WERI-Rb-1 (cell line): ENCODE measurements around the gene UBN2.

Experiments used
- DNase-seq: peaks from one replicate; pipeline ENCODE4 v3.0.0-alpha.2; 2020
- H3K27ac ChIP-seq: fragments of 250-450 bp; sonication (Bioruptor Pico); 2 replicates; pipeline ENCODE4 v1.5.1; 2020; ENCODE audit warnings: mild to moderate bottlenecking, moderate library complexity
- H3K27me3 ChIP-seq: fragments of 250-450 bp; sonication (Bioruptor Pico); 2 replicates; pipeline ENCODE4 v1.5.1; 2021; ENCODE audit warnings: mild to moderate bottlenecking, low read depth, moderate library complexity; ENCODE audit not compliant: insufficient read depth, severe bottlenecking
- H3K36me3 ChIP-seq: fragments of 250-450 bp; sonication (Bioruptor Pico); 2 replicates; pipeline ENCODE4 v1.5.1; 2020; ENCODE audit warnings: mild to moderate bottlenecking, moderate library complexity
- H3K4me3 ChIP-seq: 2 replicates; pipeline ENCODE4 v1.5.1; 2011; ENCODE audit warnings: low read depth, mild to moderate bottlenecking, control low read depth, low read length
- H3K9me3 ChIP-seq: fragments of 250-450 bp; sonication (Bioruptor Pico); 2 replicates; pipeline ENCODE4 v1.5.1; 2021; ENCODE audit warnings: mild to moderate bottlenecking, moderate library complexity; ENCODE audit not compliant: severe bottlenecking
- TF ChIP-seq, protein P1 (sequence below): IDR thresholded peaks from 2 replicates; pipeline ENCODE4 v1.5.1; 2011; ENCODE audit warnings: low read depth, mild to moderate bottlenecking, control low read depth, inconsistent platforms, low read length

UBN2 gene

DNA sequence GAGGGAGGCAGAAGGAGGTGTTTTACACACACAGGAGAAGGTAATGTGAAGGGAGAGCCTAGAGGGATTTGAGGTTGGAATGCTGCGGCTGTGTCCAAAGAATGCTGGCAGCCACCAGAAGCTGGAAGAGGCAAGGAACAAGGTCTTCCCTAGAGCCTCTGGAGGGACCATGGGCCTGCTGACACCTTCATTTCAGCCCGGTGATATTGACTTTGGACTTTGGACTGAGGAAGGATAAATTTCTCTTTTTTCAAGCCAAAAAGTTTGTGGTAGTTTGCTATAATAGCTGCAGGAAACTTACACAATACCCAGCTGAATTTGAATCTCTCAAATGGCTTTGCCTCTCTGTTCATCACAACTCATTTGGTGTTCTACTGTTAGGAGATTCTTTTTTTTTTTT is 34.6 kb downstream of the UBN2 start:
- no peak for DNase-seq
- H3K9me3 ChIP-seq, result no peaks in the 10 kb centered on the region
- H3K27ac ChIP-seq, result no peak overlapping the region
- no peaks in the 10 kb centered on the region for H3K27me3 ChIP-seq
- peaks cover 54% of the 10 kb centered on the region for H3K36me3 ChIP-seq
- H3K4me3 ChIP-seq, result no peak overlapping the region
- TF ChIP-seq, protein P1, sequence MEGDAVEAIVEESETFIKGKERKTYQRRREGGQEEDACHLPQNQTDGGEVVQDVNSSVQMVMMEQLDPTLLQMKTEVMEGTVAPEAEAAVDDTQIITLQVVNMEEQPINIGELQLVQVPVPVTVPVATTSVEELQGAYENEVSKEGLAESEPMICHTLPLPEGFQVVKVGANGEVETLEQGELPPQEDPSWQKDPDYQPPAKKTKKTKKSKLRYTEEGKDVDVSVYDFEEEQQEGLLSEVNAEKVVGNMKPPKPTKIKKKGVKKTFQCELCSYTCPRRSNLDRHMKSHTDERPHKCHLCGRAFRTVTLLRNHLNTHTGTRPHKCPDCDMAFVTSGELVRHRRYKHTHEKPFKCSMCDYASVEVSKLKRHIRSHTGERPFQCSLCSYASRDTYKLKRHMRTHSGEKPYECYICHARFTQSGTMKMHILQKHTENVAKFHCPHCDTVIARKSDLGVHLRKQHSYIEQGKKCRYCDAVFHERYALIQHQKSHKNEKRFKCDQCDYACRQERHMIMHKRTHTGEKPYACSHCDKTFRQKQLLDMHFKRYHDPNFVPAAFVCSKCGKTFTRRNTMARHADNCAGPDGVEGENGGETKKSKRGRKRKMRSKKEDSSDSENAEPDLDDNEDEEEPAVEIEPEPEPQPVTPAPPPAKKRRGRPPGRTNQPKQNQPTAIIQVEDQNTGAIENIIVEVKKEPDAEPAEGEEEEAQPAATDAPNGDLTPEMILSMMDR, result no peak

DNA sequence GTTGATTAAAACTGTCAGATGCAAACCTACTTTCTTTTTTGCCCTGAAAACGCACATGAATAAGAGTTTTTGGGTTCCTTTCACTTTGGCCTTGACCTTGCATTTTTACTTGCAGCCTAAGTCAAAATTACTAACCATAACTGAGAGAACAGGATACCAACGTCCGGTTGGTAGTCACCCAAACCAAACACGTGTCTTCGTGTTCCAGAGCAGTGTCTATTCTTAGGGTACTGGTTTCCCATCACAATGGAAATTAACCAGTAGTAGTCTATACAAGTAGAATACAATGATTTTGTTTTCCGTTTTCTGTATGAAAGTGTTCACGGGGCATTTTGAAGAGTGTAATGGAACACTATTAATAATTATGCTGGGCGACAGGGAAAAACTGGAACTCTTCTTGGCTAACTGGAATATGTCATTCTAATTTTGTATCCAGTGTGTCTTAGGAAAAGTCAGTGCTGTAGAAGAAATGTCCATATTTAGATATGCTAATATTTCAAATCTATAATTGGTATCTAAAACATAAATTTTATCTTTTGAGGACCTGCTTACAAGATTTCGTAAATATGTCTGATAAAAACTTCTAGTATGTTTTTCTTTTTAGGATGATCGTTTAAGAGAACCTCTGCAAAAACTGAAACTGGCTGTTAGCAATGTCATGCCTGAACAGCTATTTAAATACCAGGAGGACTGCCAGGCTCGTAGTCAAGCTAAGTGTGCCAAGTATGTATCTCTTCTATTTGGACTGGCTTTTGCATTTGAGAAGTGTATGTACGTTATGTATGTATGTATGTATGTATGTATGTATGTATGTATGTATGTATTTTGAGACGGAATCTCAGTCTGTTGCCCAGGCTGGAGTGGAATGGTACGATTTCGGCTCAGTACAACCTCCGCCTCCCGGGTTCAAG is 40.9 kb downstream of the UBN2 start:
- no peak overlapping the region for H3K27ac ChIP-seq
- TF ChIP-seq, protein P1, result no peak
- no peaks in the 10 kb centered on the region for H3K27me3 ChIP-seq
- no peak overlapping the region for H3K4me3 ChIP-seq
- H3K36me3 ChIP-seq, result peaks cover 51% of the 10 kb centered on the region
- no peaks in the 10 kb centered on the region for H3K9me3 ChIP-seq
- DNase-seq, result no peak

DNA sequence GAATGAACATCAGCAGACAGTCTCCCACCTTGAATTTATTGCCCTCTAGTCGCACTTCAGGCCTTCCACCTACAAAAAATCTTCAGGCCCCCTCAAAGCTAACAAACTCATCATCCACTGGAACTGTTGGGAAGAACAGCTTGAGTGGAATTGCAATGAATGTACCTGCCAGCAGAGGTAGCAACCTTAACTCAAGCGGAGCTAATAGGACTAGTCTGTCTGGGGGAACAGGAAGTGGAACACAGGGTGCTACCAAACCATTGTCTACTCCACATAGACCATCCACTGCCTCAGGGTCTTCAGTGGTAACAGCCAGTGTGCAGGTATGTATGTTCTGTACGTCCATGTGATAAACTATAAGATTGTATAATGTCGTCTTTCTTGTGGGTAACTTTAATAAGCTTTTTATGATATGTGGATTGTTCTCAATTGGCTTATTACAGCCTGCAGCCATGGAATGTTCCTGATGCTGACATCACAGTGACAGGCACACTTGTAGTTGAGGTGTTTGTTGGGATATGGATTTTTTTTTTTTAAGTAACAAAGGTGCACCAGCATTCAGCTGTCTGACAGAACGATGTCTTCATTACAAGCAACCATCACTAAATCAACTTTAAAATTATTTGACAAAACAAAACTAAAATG is 53.3 kb downstream of the UBN2 start:
- no peaks in the 10 kb centered on the region for H3K27me3 ChIP-seq
- H3K4me3 ChIP-seq, result no peak overlapping the region
- no peaks in the 10 kb centered on the region for H3K9me3 ChIP-seq
- H3K27ac ChIP-seq, result no peak overlapping the region
- peaks cover 27% of the 10 kb centered on the region for H3K36me3 ChIP-seq
- TF ChIP-seq, protein P1, result no peak
- DNase-seq, result no peak

DNA sequence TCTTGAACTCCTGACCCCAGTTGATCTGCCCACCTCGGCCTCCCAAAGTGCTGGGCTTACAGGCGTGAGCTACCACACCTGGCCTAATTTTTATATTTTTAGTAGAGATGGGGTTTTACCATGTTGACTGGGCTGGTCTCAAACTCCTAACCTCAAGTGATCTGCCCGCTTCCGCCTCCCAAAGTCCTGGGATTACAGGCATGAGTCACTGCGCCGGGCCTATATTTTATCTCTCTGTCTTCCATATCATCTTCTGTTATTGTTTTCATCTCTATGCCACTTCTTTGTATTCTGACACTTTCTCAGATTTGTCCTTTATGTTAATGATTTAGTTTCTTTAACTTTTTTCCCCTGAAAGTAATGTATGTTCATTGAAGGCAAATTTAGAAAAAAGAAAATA is 55.1 kb downstream of the UBN2 start:
- TF ChIP-seq, protein P1, result no peak
- Histone ChIP-seq H3K36me3 (peaks cover 27% of the 10 kb centered on the region), H3K4me3 (no peak overlapping the region), H3K9me3 (no peaks in the 10 kb centered on the region), H3K27me3 (no peaks in the 10 kb centered on the region), H3K27ac (no peak overlapping the region)
- no peak for DNase-seq

DNA sequence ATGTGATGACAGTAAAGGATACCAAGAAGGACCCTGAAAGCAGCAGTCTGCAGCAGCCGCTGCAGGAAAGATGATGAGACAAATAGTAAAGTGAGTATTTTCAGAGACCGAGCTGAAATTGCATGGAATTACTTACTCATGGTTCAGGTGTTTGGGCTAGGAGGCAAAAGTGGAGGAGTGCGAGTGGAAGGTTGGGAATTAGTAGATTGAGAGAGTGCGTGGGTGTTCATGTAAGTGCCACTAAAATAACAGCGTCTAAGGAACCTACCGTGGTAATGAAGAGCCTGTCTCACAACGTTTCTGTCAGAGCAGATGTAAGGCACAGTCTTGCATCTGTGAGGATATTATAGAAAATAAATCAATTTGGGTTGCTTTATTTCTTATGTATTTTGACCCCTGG is 61.8 kb downstream of the UBN2 start:
- TF ChIP-seq, protein P1, result no peak
- DNase-seq, result no peak
- H3K27me3 ChIP-seq, result no peaks in the 10 kb centered on the region
- no peak overlapping the region; the same call in 1 of the 2 replicates for H3K27ac ChIP-seq
- peaks cover 3% of the 10 kb centered on the region for H3K36me3 ChIP-seq
- H3K9me3 ChIP-seq, result no peaks in the 10 kb centered on the region
- no peak overlapping the region for H3K4me3 ChIP-seq
